Measurements from ENCODE around the gene GPR161. TPM values are rescaled to one million over a fixed set of nuclear protein-coding genes. Genes with fewer than 3 reads are reported as not detected.

Gene GPR161
- total and polyA plus RNA-seq, 9 of the 15 experiments (the other 6 are each of a cell fraction or from before 2014, with no cell fraction given): 0.15 to 2.4 (median 0.76) TPM

DNA sequence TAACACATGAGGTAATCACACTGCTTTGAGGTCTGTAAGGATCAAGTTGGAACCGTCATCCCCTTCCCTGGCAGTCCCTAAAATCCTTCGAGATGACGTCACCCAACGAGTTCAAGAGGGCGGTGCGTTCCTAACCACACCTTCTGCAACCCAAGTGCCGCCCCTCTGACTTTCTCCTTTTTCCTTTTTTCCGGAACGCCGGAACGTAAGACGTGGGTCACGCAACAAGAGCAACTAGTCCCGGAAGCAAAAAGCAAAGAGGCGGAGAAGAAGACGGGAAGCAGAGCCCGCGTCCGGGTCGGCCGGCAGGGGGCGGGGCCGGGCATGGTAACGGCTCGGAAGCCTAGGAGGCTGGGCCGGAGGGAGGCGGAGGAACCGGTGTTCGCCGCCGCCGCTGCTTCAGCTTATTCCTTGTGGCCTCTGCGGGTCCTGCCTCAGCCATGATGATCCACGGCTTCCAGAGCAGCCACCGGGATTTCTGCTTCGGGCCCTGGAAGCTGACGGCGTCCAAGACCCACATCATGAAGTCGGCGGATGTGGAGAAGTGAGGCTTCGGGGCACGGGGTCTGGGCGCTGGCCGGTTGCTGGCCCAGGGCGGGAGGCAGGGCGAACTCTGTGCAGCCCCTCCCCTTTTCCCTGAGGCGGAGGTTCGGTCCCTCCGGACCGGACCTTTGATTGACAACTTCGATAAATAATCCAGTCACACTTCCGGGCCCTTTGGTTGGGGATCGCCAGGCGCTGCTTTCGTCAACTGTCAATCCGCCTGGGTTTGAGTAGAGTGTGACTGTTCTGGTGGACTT is 42.1 kb upstream of the GPR161 start, which contains the start of gene TIPRL (continued):
- TF ChIP-seq ZNF609 (CRISPR knock-in tag; IDR thresholded peaks at IDR 0.05; ENCODE audit: borderline replicate concordance): 0 out of 2 replicates have a peak, but pooled peaks have one; percentile 45
- TF ChIP-seq ATF1 (CRISPR knock-in tag; IDR thresholded peaks at IDR 0.05): peak; percentile 32
- peak; percentile 99 for TF ChIP-seq ATF1 (tag; IDR thresholded peaks at IDR 0.05)
- TF ChIP-seq NCOA2 (IDR thresholded peaks at IDR 0.05; ENCODE audit: partially characterized antibody in 2 of 2): no peak
- peak; percentile 99 for TF ChIP-seq HNRNPLL (IDR thresholded peaks at IDR 0.05; ENCODE audit: low read depth, low read length, poor library complexity, severe bottlenecking)
- TF ChIP-seq RFX1 (IDR thresholded peaks at IDR 0.05): peak; percentile 55
- TF ChIP-seq HDAC2 (IDR thresholded peaks at IDR 0.05): peak; percentile 30; the same call in 1 of the 2 replicates
- TF ChIP-seq ZBTB11 (CRISPR knock-in tag; IDR thresholded peaks at IDR 0.05): peak in 2 of 3 experiments; percentile 64 to 92; a peak in 4 of 6 replicates
- TF ChIP-seq FOXK2 (conservative IDR thresholded peaks at IDR 0.05 in 1 of 2, IDR thresholded peaks at IDR 0.05 in 1 of 2; ENCODE audit: low read depth in 2 of 2): peak; percentile 95 to 97
- TF ChIP-seq ZNF239 (CRISPR knock-in tag; IDR thresholded peaks at IDR 0.05): no peak
- TF ChIP-seq ETV6 (IDR thresholded peaks at IDR 0.05; ENCODE audit: borderline replicate concordance in 1 of 2, low read depth in 2 of 2, low read length in 1 of 2): peak; percentile 76 to 83
- TF ChIP-seq ETV6 (CRISPR knock-in tag; IDR thresholded peaks at IDR 0.05; ENCODE audit: borderline replicate concordance): no peak
- no peak for TF ChIP-seq MBD2 (IDR thresholded peaks at IDR 0.05; ENCODE audit: borderline replicate concordance, low read depth)
- TF ChIP-seq NCOA1 (IDR thresholded peaks at IDR 0.05; ENCODE audit: low read depth): peak; percentile 89
- peak; percentile 77; the same call in 1 of the 2 replicates for TF ChIP-seq CREB3L1 (IDR thresholded peaks at IDR 0.05; ENCODE audit: borderline replicate concordance, low read depth)
- TF ChIP-seq MEIS2 (IDR thresholded peaks at IDR 0.05; ENCODE audit: partially characterized antibody): peak; percentile 95
- TF ChIP-seq TAF1 (IDR thresholded peaks at IDR 0.05; ENCODE audit: control insufficient read depth, extremely low read depth, insufficient read depth, low read length, severe bottlenecking): peak; percentile 86

Data from K562 (cell line).